HuH-7.5 (cell line): Measurements from ENCODE around the gene UBE2E1.
"Not testable (repeated sequence)": the region's sequence is repeated elsewhere in the genome, so short reads cannot be mapped to it uniquely, and the experiment has no call there.

Experiments
- DNase-seq: peaks from one replicate; pipeline ENCODE4 v3.0.0; 2011; ENCODE audit warnings: low spot score

UBE2E1 gene

GRCh38 chr3:23879485-23879884 lies 73.7 kb downstream of the UBE2E1 start:
- no peak for DNase-seq

- no peak for DNase-seq
Observed at GRCh38 chr3:23880703-23881339, 75.1 kb downstream of the UBE2E1 start.

GRCh38 chr3:23881993-23882392 lies 76.2 kb downstream of the UBE2E1 start:
- not testable (repeated sequence) for DNase-seq

- DNase-seq = no peak
Observed at GRCh38 chr3:23882487-23882918, 76.7 kb downstream of the UBE2E1 start.

GRCh38 chr3:23884481-23884880 lies 78.7 kb downstream of the UBE2E1 start:
- DNase-seq = no peak

- no peak for DNase-seq
Observed at GRCh38 chr3:23885210-23885609, 79.5 kb downstream of the UBE2E1 start.

GRCh38 chr3:23886311-23886710 lies 80.6 kb downstream of the UBE2E1 start:
- no peak for DNase-seq

- no peak for DNase-seq
Observed at GRCh38 chr3:23888617-23889228, 83.0 kb downstream of the UBE2E1 start.

GRCh38 chr3:23889386-23889785 lies 83.6 kb downstream of the UBE2E1 start:
- DNase-seq = no peak

GRCh38 chr3:23889950-23890349 lies 84.2 kb downstream of the UBE2E1 start:
- no peak for DNase-seq

- no peak for DNase-seq
Observed at GRCh38 chr3:23894254-23895061, 88.7 kb downstream of the UBE2E1 start.

GRCh38 chr3:23895181-23895580 lies 89.4 kb downstream of the UBE2E1 start:
- DNase-seq = no peak

GRCh38 chr3:23900744-23901143 lies 95.0 kb downstream of the UBE2E1 start:
- DNase-seq = no peak

- no peak for DNase-seq
Observed at GRCh38 chr3:23904545-23904944, 98.8 kb downstream of the UBE2E1 start.

- DNase-seq = no peak
Observed at GRCh38 chr3:23909341-23909740, 103.6 kb downstream of the UBE2E1 start.

GRCh38 chr3:23911397-23911796 lies 105.6 kb downstream of the UBE2E1 start:
- no peak for DNase-seq

- DNase-seq = not testable (repeated sequence)
Observed at GRCh38 chr3:23912335-23912734, 106.6 kb downstream of the UBE2E1 start.

GRCh38 chr3:23913182-23913581 lies 107.4 kb downstream of the UBE2E1 start:
- DNase-seq = no peak

GRCh38 chr3:23913873-23914743 lies 108.4 kb downstream of the UBE2E1 start:
- peak; percentile 33 for DNase-seq

GRCh38 chr3:23915537-23916108 lies 109.9 kb downstream of the UBE2E1 start:
- DNase-seq = no peak

- DNase-seq = no peak
Observed at GRCh38 chr3:23916152-23916885, 110.6 kb downstream of the UBE2E1 start.
